PC-3 (cell line): Measurements from ENCODE around the gene PCBP2.

ENCODE experiments used
- CTCF ChIP-seq: fragments of 300-600 bp; sonication (generic); conservative IDR thresholded peaks from 2 replicates; pipeline ENCODE4 v1.5.1; 2017; ENCODE audit warnings: antibody characterized with exemption, low read depth, mild to moderate bottlenecking, low read length
- EZH2phosphoT487 ChIP-seq: fragments of 300-600 bp; sonication (generic); IDR thresholded peaks from 2 replicates; pipeline ENCODE4 v1.6.1; 2018; ENCODE audit warnings: mild to moderate bottlenecking, antibody characterized with exemption, low read length, borderline replicate concordance

GRCh38 chr12:53523131-53523530 is 71.2 kb downstream of the PCBP2 start:
- TF ChIP-seq CTCF (no peak), EZH2phosphoT487 (no peak)
